Measurements from ENCODE around the gene DIAPH1. TPM values are rescaled to one million over a fixed set of nuclear protein-coding genes. Genes with fewer than 3 reads are reported as not detected.

The DIAPH1 gene
- total RNA-seq, 3 donors from 2014 or later = 58.8 to 64.8 (median 63.6) TPM

GRCh38 chr5:141564216-141564692 is 54.5 kb downstream of the DIAPH1 start:
- Histone ChIP-seq H3K36me3 (no peaks in the 10 kb centered on the region), H3K9me3 (no peaks in the 10 kb centered on the region), H3K4me3 (no peak overlapping the region), H3K4me1 (peaks cover 0 to 3% of the 10 kb centered on the region in 2 donors), H3K27ac (peak overlapping the region; percentile 47 to 48), H3K27me3 (no peaks in the 10 kb centered on the region)
- DNase-seq (ENCODE audit: low spot score in 2 of 2) = peak in 1 of 2 donors; percentile 54
- TF ChIP-seq POLR2A (IDR thresholded peaks at IDR 0.05) (no peak), CTCF (IDR thresholded peaks at IDR 0.05) (peak; percentile 94 to 99 (median 96)), POLR2AphosphoS5 (IDR thresholded peaks at IDR 0.05) (peak in 2 of 3 donors; percentile 52 to 83)
- intact Hi-C loops (cut with DNase I; ENCODE audit: low total_unique reads) = no loop called here

GRCh38 chr5:141560725-141561483 is 57.9 kb downstream of the DIAPH1 start:
- no peaks in the 10 kb centered on the region for H3K36me3 ChIP-seq
- intact Hi-C loops (cut with DNase I; ENCODE audit: low total_unique reads) = no loop called here
- TF ChIP-seq POLR2AphosphoS5 (IDR thresholded peaks at IDR 0.05) = peak; percentile 76 to 98 (median 85)
- TF ChIP-seq POLR2A (IDR thresholded peaks at IDR 0.05) = no peak
- TF ChIP-seq CTCF (IDR thresholded peaks at IDR 0.05) = peak; percentile 94 to 96 (median 95)
- no peaks in the 10 kb centered on the region for H3K27me3 ChIP-seq
- DNase-seq (ENCODE audit: low spot score in 2 of 2) = peak; percentile 81 to 94
- no peaks in the 10 kb centered on the region for H3K9me3 ChIP-seq
- peak overlapping the region; percentile 85 to 87 for H3K27ac ChIP-seq
- H3K4me3 ChIP-seq = peak overlapping the region in 2 of 3 donors; percentile 25 to 35
- H3K4me1 ChIP-seq = peaks cover 0 to 3% of the 10 kb centered on the region in 2 donors

- Histone ChIP-seq H3K27ac (peak overlapping the region; percentile 85 to 87), H3K4me3 (peak overlapping the region in 2 of 3 donors; percentile 25 to 35), H3K27me3 (no peaks in the 10 kb centered on the region), H3K4me1 (peaks cover 0 to 3% of the 10 kb centered on the region in 2 donors), H3K9me3 (no peaks in the 10 kb centered on the region), H3K36me3 (no peaks in the 10 kb centered on the region)
- intact Hi-C loops (cut with DNase I; ENCODE audit: low total_unique reads) = no loop called here
- DNase-seq (ENCODE audit: low spot score in 2 of 2) = no peak
- no peak for TF ChIP-seq POLR2AphosphoS5 (IDR thresholded peaks at IDR 0.05)
- TF ChIP-seq CTCF (IDR thresholded peaks at IDR 0.05) = no peak
- no peak for TF ChIP-seq POLR2A (IDR thresholded peaks at IDR 0.05)
These were observed 58.6 kb downstream of the DIAPH1 start for GRCh38 chr5:141560151-141560550.

GRCh38 chr5:141559461-141559860 is 59.3 kb downstream of the DIAPH1 start:
- intact Hi-C loops (cut with DNase I; ENCODE audit: low total_unique reads) = loop anchor here (10.0 kb wide), 1 partner anchor 135 kb away; the partner anchor contains the start of gene PCDHGA11
- H3K27me3 ChIP-seq = no peaks in the 10 kb centered on the region
- DNase-seq (ENCODE audit: low spot score in 2 of 2) = no peak
- no peaks in the 10 kb centered on the region for H3K9me3 ChIP-seq
- no peak overlapping the region for H3K4me3 ChIP-seq
- peaks cover 0 to 3% of the 10 kb centered on the region in 2 donors for H3K4me1 ChIP-seq
- TF ChIP-seq POLR2AphosphoS5 (IDR thresholded peaks at IDR 0.05) (no peak), CTCF (IDR thresholded peaks at IDR 0.05) (no peak)
- H3K27ac ChIP-seq = peak overlapping the region; percentile 85 to 87
- no peaks in the 10 kb centered on the region for H3K36me3 ChIP-seq

GRCh38 chr5:141558150-141558549 is 60.6 kb downstream of the DIAPH1 start:
- Histone ChIP-seq H3K27me3 (no peaks in the 10 kb centered on the region), H3K4me3 (peak overlapping the region in 1 of 3 donors; percentile 57), H3K36me3 (no peaks in the 10 kb centered on the region), H3K4me1 (peaks cover 0 to 3% of the 10 kb centered on the region in 2 donors), H3K27ac (peak overlapping the region; percentile 83 to 87), H3K9me3 (no peaks in the 10 kb centered on the region)
- intact Hi-C loops (cut with DNase I; ENCODE audit: low total_unique reads) = loop anchor here (10.0 kb wide), 1 partner anchor 133 kb away; the partner anchor contains the start of gene PCDHGA11
- no peak for TF ChIP-seq POLR2AphosphoS5 (IDR thresholded peaks at IDR 0.05)
- no peak for TF ChIP-seq POLR2A (IDR thresholded peaks at IDR 0.05)
- no peak for TF ChIP-seq CTCF (IDR thresholded peaks at IDR 0.05)
- DNase-seq (ENCODE audit: low spot score in 2 of 2) = no peak

Measured in breast epithelium (tissue), 4 donors.